Measurements from ENCODE around the gene FRAS1.
"Not testable (repeated sequence)": the region's sequence is repeated elsewhere in the genome, so short reads cannot be mapped to it uniquely, and the experiment has no call there.

Gene FRAS1

GRCh38 chr4:78100060-78100459 lies 42.9 kb downstream of the FRAS1 start:
- DNase-seq (ENCODE audit: low spot score) = no peak

- DNase-seq (ENCODE audit: low spot score) = no peak
Observed at GRCh38 chr4:78119698-78120097, 62.6 kb downstream of the FRAS1 start.

GRCh38 chr4:78120144-78120880 lies 63.2 kb downstream of the FRAS1 start:
- DNase-seq (ENCODE audit: low spot score) = no peak

GRCh38 chr4:78121338-78121904 lies 64.3 kb downstream of the FRAS1 start:
- no peak for DNase-seq (ENCODE audit: low spot score)

GRCh38 chr4:78125834-78126331 lies 68.8 kb downstream of the FRAS1 start:
- not testable (repeated sequence) for DNase-seq (ENCODE audit: low spot score)

GRCh38 chr4:78129383-78130108 lies 72.4 kb downstream of the FRAS1 start:
- DNase-seq (ENCODE audit: low spot score) = no peak

- DNase-seq (ENCODE audit: low spot score) = no peak
Observed at GRCh38 chr4:78131403-78131802, 74.3 kb downstream of the FRAS1 start.

GRCh38 chr4:78136109-78137081 lies 79.3 kb downstream of the FRAS1 start:
- DNase-seq (ENCODE audit: low spot score) = no peak

- no peak for DNase-seq (ENCODE audit: low spot score)
Observed at GRCh38 chr4:78137532-78137931, 80.4 kb downstream of the FRAS1 start.

- DNase-seq (ENCODE audit: low spot score) = no peak
Observed at GRCh38 chr4:78138252-78138651, 81.1 kb downstream of the FRAS1 start.

GRCh38 chr4:78143634-78144033 lies 86.5 kb downstream of the FRAS1 start:
- DNase-seq (ENCODE audit: low spot score) = no peak

- DNase-seq (ENCODE audit: low spot score) = no peak
Observed at GRCh38 chr4:78145008-78145407, 87.9 kb downstream of the FRAS1 start.

- DNase-seq (ENCODE audit: low spot score) = no peak
Observed at GRCh38 chr4:78145622-78146021, 88.5 kb downstream of the FRAS1 start.

- DNase-seq (ENCODE audit: low spot score) = no peak
Observed at GRCh38 chr4:78149751-78150542, 92.8 kb downstream of the FRAS1 start.

GRCh38 chr4:78150543-78150864 lies 93.4 kb downstream of the FRAS1 start:
- DNase-seq (ENCODE audit: low spot score) = no peak

GRCh38 chr4:78152795-78153194 lies 95.7 kb downstream of the FRAS1 start:
- DNase-seq (ENCODE audit: low spot score) = no peak

GRCh38 chr4:78154972-78155590 lies 98.0 kb downstream of the FRAS1 start:
- no peak for DNase-seq (ENCODE audit: low spot score)

- DNase-seq (ENCODE audit: low spot score) = no peak
Observed at GRCh38 chr4:78155616-78156105, 98.5 kb downstream of the FRAS1 start.

- DNase-seq (ENCODE audit: low spot score) = no peak
Observed at GRCh38 chr4:78156520-78156919, 99.4 kb downstream of the FRAS1 start.

- DNase-seq (ENCODE audit: low spot score) = no peak
Observed at GRCh38 chr4:78162342-78162741, 105.2 kb downstream of the FRAS1 start.

- no peak for DNase-seq (ENCODE audit: low spot score)
Observed at GRCh38 chr4:78162821-78163220, 105.7 kb downstream of the FRAS1 start.

All from HuH-7.5 (cell line).